Measurements from ENCODE around the gene ZDHHC20.
"Not testable (repeated sequence)": the region's sequence is repeated elsewhere in the genome, so short reads cannot be mapped to it uniquely, and the experiment has no call there.

DNA sequence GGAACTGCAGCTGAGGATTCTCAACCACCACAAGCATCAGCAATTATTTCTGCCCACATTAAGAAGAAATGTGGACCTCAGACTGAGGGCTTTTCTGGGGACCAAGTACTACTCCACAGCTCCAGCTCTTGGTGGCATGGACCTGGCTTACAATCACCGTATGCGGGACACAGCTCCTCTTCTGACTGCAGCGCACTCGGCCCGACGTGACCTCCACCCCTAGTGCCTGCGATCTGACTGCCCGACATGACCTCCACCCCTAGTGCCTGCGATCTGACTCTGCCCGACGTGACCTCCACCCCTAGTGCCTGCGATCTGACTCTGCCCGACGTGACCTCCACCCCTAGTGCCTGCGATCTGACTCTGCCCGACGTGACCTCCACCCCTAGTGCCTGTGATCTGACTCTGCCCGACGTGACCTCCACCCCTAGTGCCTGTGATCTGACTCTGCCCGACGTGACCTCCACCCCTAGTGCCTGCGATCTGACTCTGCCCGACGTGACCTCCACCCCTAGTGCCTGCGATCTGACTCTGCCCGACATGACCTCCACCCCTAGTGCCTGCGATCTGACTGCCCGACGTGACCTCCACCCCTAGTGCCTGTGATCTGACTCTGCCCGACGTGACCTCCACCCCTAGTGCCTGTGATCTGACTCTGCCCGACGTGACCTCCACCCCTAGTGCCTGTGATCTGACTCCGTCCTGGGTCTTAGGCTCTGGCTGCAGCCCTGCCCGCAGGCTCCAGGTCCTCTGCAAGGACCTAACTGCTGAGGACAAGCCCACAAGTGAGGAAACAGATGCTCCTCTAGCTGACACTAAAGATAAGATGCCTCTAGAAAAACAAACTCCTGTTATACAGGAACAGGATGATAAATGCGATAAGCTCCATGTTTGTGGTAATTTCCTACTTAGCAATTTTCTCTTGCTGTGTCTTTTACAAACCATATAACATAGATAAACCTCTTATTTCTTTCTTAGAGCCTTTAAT lies 81.8 kb downstream of the ZDHHC20 start:
- TF ChIP-seq CTCF, POLR2A (IDR thresholded peaks at IDR 0.05): not testable (repeated sequence)

Data from lower leg skin (tissue), 3 donors.